BE2C (cell line): ENCODE results near the gene MXRA7.

ENCODE experiments used
- DNase-seq: peaks from one replicate; pipeline ENCODE4 v3.0.0-alpha.2; 2020
- H3K27me3 ChIP-seq: fragments of 250-450 bp; sonication (Bioruptor Pico); 2 replicates; pipeline ENCODE4 v1.5.1; 2020; ENCODE audit warnings: mild to moderate bottlenecking
- H3K36me3 ChIP-seq: fragments of 250-450 bp; sonication (Bioruptor Pico); 2 replicates; pipeline ENCODE4 v1.5.1; 2020; ENCODE audit warnings: mild to moderate bottlenecking
- H3K4me1 ChIP-seq: fragments of 250-450 bp; sonication (Bioruptor Pico); 2 replicates; pipeline ENCODE4 v1.5.1; 2020
- H3K4me3 ChIP-seq: 2 replicates; pipeline ENCODE4 v1.5.1; 2011; ENCODE audit warnings: low read depth, low read length
- H3K9me3 ChIP-seq: fragments of 250-450 bp; sonication (Bioruptor Pico); 2 replicates; pipeline ENCODE4 v1.5.1; 2020
- CTCF ChIP-seq: IDR thresholded peaks from 2 replicates; pipeline ENCODE4 v1.5.1; 2012; ENCODE audit warnings: mild to moderate bottlenecking, low read depth, low read length

MXRA7 gene

DNA sequence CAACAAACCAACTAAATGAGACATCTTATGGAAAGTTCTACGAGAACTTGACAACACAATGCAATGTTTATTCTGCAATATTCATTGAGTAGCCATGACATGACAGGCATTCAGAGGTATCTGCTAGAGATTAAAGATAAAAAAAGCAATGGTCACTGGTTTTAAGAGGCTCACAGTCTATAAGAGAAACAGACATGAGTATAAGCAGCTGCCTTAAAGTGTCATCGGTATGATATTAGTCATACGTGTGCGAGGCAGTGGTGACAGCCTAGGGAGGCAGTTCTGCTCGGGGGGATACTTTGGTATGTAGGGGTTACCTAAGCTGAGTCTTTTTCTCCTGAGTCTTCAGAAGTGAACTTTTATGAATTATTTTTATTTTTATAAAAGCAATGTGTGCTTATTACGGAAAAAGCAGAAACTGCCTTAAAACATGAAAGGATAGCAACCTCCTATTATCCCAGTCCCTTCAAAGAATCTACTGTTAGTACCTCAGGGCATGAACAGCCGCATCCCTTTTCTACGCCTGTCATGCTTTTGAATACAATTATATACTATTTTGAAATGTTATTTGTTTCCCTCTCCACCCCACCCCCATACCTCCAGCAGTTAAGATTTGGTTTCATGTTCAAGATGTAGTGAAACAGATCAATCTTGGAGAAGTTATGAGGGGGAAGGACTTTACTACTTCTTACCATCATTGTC lies 75.0 kb downstream of the MXRA7 start:
- TF ChIP-seq CTCF = no peak
- Histone ChIP-seq H3K36me3 (no peaks in the 10 kb centered on the region), H3K9me3 (no peaks in the 10 kb centered on the region), H3K4me1 (peaks cover 18% of the 10 kb centered on the region), H3K4me3 (no peak overlapping the region), H3K27me3 (no peaks in the 10 kb centered on the region)
- peak; percentile 24 for DNase-seq

DNA sequence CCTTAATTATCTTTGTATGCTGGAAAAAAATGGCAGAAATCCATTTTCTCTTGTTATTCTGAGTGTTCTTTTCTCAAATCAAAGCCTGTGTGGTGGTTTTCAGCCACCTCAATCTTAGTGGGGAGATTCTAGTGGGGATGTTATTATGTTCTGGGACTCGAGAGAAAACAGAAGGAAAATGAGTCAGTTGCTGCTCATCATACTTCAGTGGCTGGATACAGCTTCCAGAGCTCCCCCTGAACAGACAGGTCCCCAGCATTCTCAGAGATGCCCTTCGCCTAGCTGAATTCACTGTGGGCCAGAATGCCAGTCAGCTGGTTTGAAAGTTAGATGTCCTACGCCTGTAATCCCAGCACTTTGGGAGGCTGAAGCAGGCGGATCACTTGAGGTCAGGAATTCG lies 75.7 kb downstream of the MXRA7 start:
- Histone ChIP-seq H3K36me3 (no peaks in the 10 kb centered on the region), H3K4me3 (no peak overlapping the region), H3K9me3 (no peaks in the 10 kb centered on the region), H3K27me3 (no peaks in the 10 kb centered on the region), H3K4me1 (peaks cover 12% of the 10 kb centered on the region)
- TF ChIP-seq CTCF = no peak
- DNase-seq = no peak

GRCh38 chr17:76633628-76634328 lies 77.0 kb downstream of the MXRA7 start:
- no peaks in the 10 kb centered on the region for H3K27me3 ChIP-seq
- H3K9me3 ChIP-seq = no peaks in the 10 kb centered on the region
- no peak for DNase-seq
- peaks cover 10% of the 10 kb centered on the region; the same call in 1 of the 2 replicates for H3K4me1 ChIP-seq
- no peak overlapping the region for H3K4me3 ChIP-seq
- TF ChIP-seq CTCF = no peak
- H3K36me3 ChIP-seq = no peaks in the 10 kb centered on the region

GRCh38 chr17:76631821-76632565 lies 78.8 kb downstream of the MXRA7 start:
- no peak for DNase-seq
- H3K36me3 ChIP-seq = no peaks in the 10 kb centered on the region
- H3K4me1 ChIP-seq = peaks cover 10% of the 10 kb centered on the region; the same call in 1 of the 2 replicates
- no peak overlapping the region for H3K4me3 ChIP-seq
- no peak for TF ChIP-seq CTCF
- H3K27me3 ChIP-seq = no peaks in the 10 kb centered on the region
- H3K9me3 ChIP-seq = no peaks in the 10 kb centered on the region

GRCh38 chr17:76630151-76630550 lies 80.6 kb downstream of the MXRA7 start:
- no peak for DNase-seq
- Histone ChIP-seq H3K36me3 (no peaks in the 10 kb centered on the region), H3K4me1 (peaks cover under 1% of the 10 kb centered on the region; the same call in 1 of the 2 replicates), H3K27me3 (no peaks in the 10 kb centered on the region), H3K4me3 (no peak overlapping the region), H3K9me3 (no peaks in the 10 kb centered on the region)
- 0 out of 2 replicates have a peak, but pooled peaks have one; percentile 3 for TF ChIP-seq CTCF
